Neural progenitor cell (in vitro differentiated cells): ENCODE results near the gene SCT.

ENCODE experiments used
- EZH2 ChIP-seq: fragments of 200-600 bp; sonication (generic); IDR thresholded peaks from 2 replicates; pipeline ENCODE4 v1.6.1; 2017; ENCODE audit warnings: antibody characterized with exemption, mild to moderate bottlenecking, moderate library complexity
- EZH2phosphoT487 ChIP-seq: fragments of 200-600 bp; sonication (generic); IDR thresholded peaks from 2 replicates; pipeline ENCODE4 v1.6.1; 2017; ENCODE audit warnings: antibody characterized with exemption
- TF ChIP-seq, protein P1 (sequence below): fragments of 200-600 bp; sonication (generic); IDR thresholded peaks from 2 replicates; pipeline ENCODE4 v1.5.1; 2017; ENCODE audit warnings: antibody characterized with exemption, mild to moderate bottlenecking

DNA sequence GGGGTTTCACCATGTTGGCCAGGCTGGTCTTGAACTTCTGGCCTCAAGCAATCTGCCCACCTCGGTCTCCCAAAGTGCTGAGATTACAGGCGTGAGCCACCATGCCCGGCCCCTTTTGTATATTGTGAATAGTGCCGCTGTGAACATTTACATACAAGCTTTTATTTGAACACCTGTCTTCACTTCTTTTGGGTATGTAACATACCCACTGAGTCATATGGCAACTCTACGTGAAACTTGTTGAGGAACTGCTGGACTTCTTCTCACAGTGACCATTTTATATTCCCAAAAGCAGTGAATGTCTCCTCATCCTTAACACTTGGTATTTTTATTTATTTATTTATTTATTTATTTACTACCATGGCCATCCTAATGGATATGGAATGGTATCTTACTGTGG, 3.9 kb upstream of the SCT start:
- TF ChIP-seq, protein P1, sequence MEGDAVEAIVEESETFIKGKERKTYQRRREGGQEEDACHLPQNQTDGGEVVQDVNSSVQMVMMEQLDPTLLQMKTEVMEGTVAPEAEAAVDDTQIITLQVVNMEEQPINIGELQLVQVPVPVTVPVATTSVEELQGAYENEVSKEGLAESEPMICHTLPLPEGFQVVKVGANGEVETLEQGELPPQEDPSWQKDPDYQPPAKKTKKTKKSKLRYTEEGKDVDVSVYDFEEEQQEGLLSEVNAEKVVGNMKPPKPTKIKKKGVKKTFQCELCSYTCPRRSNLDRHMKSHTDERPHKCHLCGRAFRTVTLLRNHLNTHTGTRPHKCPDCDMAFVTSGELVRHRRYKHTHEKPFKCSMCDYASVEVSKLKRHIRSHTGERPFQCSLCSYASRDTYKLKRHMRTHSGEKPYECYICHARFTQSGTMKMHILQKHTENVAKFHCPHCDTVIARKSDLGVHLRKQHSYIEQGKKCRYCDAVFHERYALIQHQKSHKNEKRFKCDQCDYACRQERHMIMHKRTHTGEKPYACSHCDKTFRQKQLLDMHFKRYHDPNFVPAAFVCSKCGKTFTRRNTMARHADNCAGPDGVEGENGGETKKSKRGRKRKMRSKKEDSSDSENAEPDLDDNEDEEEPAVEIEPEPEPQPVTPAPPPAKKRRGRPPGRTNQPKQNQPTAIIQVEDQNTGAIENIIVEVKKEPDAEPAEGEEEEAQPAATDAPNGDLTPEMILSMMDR: no peak
- TF ChIP-seq EZH2 (no peak), EZH2phosphoT487 (no peak)
